NCI-H510A treated with DMSO at 0.1 percent for 48 hours (cell line): ENCODE results near the gene UNC13B.

Experiments used
- DNase-seq: peaks from one replicate; lab custom pipeline; 2025; lab: John Stamatoyannopoulos, UW

The UNC13B gene

DNA sequence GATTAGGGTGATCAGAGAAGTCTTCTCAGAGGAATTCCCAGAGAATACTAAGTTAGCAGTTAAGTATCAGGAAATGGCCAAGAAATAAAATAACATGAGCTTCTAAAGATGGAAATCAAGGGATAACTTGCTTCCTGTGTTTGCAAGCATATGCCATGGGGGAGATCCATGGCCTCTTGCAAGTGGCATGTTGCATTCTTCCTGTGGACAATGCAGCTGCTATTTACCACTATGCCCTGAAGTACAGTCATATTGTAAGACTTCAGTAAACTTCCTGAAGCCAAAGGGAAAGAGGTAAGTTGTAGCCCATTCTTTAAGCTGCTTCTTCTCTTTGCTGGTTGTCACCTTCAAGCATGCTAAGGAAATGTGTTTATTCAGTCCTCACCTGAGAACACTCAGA lies 173.4 kb downstream of the UNC13B start:
- DNase-seq = no peak

DNA sequence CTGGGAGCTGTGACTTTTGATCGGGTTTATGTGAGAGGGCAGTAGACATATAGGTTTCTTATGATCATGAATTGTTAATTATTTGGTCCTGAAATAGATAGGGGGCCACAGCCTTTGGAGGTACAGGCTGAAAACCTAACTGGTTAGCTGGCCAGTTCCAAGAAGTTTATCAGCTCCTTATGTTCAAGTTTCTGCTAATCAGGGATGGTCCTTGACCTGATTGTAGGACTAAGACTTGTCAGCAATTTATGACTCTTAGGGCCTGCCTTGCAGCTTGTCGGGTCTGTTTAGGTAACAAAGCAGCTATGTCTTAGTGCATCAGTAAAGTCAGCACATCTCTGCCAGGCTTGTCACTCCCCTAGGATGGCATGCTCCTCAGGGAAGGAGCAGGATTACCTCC lies 176.3 kb downstream of the UNC13B start:
- DNase-seq = no peak

GRCh38 chr9:35338561-35339274 lies 176.9 kb downstream of the UNC13B start:
- no peak for DNase-seq

GRCh38 chr9:35340046-35340445 lies 178.2 kb downstream of the UNC13B start:
- no peak for DNase-seq

- no peak for DNase-seq
These were observed 179.2 kb downstream of the UNC13B start for GRCh38 chr9:35341021-35341420.

- peak; percentile 20 for DNase-seq
These were observed 179.8 kb downstream of the UNC13B start for GRCh38 chr9:35341585-35341984.

DNA sequence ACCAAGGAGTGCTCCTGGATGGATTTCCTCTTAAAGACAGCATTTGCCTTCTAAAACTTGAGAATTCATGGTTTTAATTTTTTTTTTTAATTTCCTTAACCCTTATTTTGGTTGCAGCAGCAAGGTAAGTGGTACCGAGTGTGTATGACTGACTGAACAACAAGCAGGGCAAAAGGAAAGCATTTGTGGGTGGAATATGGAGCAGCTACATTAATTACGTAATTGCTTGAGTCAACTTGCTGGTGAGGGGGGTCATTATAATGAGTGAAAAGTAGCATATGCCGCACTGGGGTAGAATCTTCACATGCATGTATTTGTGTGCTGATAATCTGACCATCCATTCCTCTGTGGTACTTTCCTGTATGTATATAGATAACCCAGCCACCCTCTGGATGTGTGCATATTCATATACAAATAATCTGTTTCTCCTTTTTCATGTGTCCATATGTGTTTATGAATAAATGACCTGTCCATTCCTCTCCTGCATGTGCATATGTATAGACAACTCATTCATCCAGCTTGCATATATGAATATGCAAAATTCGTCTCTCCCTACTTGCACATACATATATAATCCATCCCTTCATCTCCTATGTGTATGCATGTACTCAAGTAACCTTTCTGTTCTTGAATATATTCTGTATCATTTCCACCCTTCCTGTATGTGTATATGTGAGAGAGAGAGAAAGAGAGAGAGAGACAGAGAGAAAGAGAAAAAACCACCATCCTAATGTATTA lies 180.6 kb downstream of the UNC13B start:
- DNase-seq = no peak

DNA sequence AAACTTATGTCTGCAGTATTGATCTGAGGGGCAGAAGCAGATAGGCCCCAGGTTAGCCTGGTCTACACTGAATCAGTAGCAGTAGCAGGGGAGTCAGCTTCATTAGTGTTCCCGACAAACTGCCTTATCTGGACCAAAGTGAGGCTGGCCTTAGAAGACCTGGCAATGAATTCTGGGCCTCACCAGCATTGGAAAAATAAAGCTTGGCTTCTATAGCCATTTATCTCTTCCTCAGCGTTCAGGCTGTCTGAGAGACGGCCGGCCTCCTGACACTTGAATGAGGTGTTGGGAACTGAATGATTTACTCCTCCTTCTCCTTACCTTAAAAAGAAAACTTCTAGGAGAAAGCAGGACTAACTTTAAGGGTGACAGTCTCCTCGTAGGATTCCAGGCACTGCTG lies 186.3 kb downstream of the UNC13B start:
- DNase-seq = no peak

DNA sequence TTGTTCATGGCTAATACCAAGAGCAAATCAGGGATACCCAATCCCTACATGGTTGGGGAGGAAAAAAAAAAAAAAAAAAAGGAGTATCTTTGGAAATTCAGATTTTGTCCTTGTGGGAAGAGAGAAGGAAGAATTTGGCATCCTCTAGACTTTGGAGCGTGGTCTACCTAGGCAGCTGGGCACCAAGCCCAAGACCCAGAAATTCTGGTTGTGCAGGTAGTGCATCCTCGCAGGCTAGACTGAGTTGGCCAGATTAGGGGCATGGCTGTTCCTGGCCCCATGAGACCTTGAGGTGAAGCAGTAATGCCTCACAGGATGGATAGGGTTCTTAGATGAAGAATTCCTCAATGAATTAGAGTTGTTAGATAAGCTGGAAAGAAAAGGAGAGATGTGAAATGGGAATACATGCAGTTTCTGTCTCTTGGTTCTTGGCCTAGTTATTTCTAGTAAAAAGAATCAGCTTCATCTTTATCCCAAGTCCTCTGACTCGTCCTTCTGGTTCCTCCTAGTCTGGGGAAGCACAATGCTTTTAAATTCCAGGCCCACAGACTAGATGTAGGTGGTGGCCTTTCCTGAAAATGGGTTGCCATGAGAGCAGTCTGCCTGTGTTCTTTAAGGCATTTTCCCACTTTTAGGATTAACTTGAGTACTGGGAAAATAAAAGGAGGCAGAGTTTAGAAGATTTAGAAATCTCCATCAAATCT lies 187.6 kb downstream of the UNC13B start:
- no peak for DNase-seq

DNA sequence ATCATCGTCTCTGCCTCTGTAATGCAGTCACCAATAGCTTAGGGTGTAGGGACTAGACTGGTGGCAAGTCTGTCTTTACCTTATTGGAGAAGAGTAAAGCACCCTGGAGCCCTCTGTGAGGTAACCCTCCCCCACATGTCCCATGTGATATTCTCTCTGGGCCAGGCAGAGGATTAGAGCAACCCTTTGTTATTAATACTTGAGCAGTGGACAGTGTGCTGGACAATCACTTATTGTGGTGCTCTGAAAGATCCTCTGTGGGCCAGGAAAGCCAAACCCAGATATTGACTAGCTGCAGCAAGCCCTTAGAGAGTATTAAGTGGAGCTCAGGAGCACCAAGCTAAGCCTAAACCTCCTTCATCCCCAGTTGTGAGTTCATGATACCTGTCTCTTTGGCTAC lies 188.4 kb downstream of the UNC13B start:
- no peak for DNase-seq

DNA sequence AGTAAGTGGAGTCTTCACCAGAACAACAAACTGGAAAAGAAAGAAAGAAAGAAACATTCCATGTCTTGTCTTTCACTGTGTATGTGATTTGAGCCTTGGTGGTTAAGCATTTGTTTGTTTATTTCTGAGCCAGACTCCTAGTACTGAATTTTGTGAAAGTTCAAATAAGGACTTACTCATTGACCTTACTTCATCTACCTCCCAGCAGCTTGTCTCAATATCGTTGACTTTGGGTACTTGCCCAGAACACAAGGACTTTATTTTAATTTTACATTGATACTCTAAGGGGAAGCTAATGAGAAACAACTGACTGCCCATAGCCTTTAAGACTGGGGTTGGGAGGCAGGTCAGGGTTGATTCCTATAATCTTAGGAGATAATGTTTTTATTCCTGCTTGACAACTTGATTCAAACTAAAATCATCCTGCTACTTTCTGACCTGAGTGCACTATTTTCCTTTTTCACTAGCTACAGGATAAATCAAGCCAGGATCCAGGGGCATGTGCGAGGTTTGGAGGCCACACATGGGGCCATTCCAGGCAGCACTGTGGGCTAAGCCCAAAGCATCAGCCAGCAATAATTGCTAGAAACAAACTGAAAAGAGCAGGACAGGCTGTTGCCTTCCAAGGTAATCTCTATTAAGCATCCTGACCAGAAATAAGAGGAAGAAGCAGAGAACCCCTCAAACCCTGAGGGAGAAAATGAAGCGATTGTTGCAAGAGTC lies 189.2 kb downstream of the UNC13B start:
- DNase-seq = no peak

- peak; percentile 6 for DNase-seq
These were observed 192.0 kb downstream of the UNC13B start for GRCh38 chr9:35353731-35354365.

DNA sequence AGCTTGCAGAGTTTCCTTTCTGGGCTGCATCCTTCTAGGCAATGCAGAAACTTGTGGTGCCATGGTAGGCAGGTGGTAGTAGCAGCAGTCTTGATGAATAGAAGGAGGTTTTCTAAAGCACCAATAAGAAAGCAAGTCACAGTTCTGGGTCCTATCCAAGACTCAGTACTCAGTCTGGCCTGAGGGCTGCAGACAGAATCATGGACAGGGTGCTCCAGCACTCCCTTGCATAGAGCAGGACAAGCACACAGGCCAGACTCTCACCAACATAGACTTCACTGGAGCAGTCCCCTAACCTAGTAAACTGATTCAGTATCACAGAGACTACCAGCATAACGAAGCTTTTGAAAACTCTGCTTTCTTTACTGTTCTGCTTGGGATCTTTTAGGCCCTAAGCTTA lies 194.1 kb downstream of the UNC13B start:
- DNase-seq = no peak

GRCh38 chr9:35357116-35357515 lies 195.3 kb downstream of the UNC13B start:
- DNase-seq = no peak

GRCh38 chr9:35357826-35358225 lies 196.0 kb downstream of the UNC13B start:
- DNase-seq = peak; percentile 57

- DNase-seq = peak; percentile 5
These were observed 203.2 kb downstream of the UNC13B start for GRCh38 chr9:35364817-35365585.

GRCh38 chr9:35366627-35367026 lies 204.8 kb downstream of the UNC13B start:
- DNase-seq = no peak

DNA sequence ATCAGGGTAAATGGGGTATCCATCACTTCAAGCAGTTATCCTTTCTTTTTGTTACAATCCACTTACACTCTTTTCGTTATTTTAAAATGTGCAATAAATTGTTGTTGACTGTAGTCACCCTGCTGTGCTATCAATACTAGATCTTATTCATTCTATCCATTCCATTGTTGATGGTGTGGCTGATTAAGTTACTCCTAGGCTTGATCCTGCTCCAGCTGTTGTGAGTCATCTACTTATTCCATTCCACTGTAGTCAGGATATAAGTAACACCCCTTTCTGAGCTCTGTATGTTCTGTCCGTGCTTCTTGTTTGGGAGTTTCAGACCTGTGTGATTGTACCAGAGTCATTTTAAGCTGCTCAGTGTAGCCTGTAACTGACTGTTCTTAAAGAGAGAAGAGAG lies 205.6 kb downstream of the UNC13B start:
- no peak for DNase-seq

DNA sequence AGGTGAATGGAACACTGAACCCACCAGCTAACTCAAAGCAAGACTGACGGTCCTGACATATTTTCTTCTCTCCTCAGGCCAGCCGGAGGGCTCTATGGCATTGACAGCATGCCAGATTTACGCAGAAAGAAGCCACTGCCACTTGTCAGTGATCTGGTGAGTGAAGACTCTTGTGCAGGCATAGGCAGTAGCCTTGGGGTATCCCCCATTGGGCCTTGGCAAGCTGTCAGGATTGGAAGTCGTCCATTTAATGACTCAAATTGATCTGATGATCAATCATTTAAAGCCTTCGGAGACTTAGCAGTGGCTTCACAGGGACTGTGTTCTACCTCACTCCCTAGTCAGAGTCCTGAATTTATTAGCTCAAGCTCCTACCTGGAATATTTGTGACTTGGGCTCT lies 208.4 kb downstream of the UNC13B start:
- DNase-seq = no peak

- no peak for DNase-seq
These were observed 212.6 kb downstream of the UNC13B start for GRCh38 chr9:35374436-35374835.

- no peak for DNase-seq
These were observed 213.1 kb downstream of the UNC13B start for GRCh38 chr9:35374910-35375309.
